SK-N-MC (cell line): ENCODE results near the gene POLR2L.

Source experiments
- DNase-seq: peaks from one replicate; pipeline ENCODE4 v3.0.0-alpha.2; 2011; ENCODE audit warnings: low read depth, low spot score
- H3K27ac ChIP-seq: fragments of 200-600 bp; sonication (generic); 2 replicates; pipeline ENCODE4 v1.5.1; 2016; ENCODE audit warnings: mixed run types
- H3K36me3 ChIP-seq: fragments of 200-600 bp; sonication (generic); 2 replicates; pipeline ENCODE4 v1.6.1; 2017; ENCODE audit warnings: antibody characterized with exemption, low read length, mixed read lengths; ENCODE audit not compliant: insufficient read depth
- H3K4me3 ChIP-seq: fragments of 200-600 bp; sonication (generic); 2 replicates; pipeline ENCODE4 v1.5.1; 2016
- H3K9ac ChIP-seq: fragments of 200-600 bp; sonication (generic); 2 replicates; pipeline ENCODE4 v1.8.0; 2017; ENCODE audit warnings: mixed run types, mixed read lengths; ENCODE audit not compliant: insufficient read length
- H3K9me3 ChIP-seq: fragments of 200-600 bp; sonication (generic); 2 replicates; pipeline ENCODE4 v1.6.1; 2017; ENCODE audit warnings: low read depth, mild to moderate bottlenecking, antibody characterized with exemption, low read length, moderate library complexity, mixed read lengths
- EZH2 ChIP-seq: fragments of 200-600 bp; sonication (generic); IDR thresholded peaks from one replicate; pipeline ENCODE4 v1.6.1; 2017; ENCODE audit warnings: antibody characterized with exemption
- FOXP2 ChIP-seq: optimal IDR thresholded peaks from 2 replicates; pipeline ENCODE3; 2011; ENCODE audit warnings: mild to moderate bottlenecking, moderate library complexity; ENCODE audit not compliant: insufficient read depth; ENCODE audit errors: extremely low read length, control extremely low read depth
- POLR2AphosphoS5 ChIP-seq: IDR thresholded peaks from 2 replicates; pipeline ENCODE4 v1.6.1; 2012; ENCODE audit warnings: mild to moderate bottlenecking, low read depth, low read length, borderline replicate concordance

The POLR2L gene

DNA sequence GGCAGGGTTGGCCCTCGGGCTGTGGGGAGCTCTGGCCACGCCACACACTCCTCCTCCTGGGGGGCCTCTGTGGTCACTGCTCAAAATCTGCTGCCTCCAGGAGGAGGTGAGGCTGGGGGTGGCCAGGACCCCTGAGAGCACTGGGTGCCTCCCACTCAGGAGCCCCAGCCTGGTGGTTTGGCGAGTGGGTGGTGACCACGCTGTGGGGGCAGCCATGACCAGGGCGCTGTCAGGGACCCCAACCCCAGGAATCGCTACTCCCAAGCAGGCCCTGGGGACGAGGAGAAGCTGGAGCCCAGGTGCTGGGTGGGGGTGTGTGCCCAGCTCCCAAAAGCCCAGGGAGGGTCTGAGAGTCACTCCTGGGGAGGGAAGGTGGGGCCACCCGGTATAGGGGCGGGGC, 30.5 kb upstream of the POLR2L start:
- peaks cover 3% of the 10 kb centered on the region; the same call in 1 of the 2 replicates for H3K36me3 ChIP-seq
- TF ChIP-seq FOXP2 (no peak), EZH2 (no peak), POLR2AphosphoS5 (no peak)
- H3K9ac ChIP-seq: no peak overlapping the region
- no peak for DNase-seq
- no peaks in the 10 kb centered on the region for H3K9me3 ChIP-seq
- H3K4me3 ChIP-seq: no peak overlapping the region
- H3K27ac ChIP-seq: no peak overlapping the region

DNA sequence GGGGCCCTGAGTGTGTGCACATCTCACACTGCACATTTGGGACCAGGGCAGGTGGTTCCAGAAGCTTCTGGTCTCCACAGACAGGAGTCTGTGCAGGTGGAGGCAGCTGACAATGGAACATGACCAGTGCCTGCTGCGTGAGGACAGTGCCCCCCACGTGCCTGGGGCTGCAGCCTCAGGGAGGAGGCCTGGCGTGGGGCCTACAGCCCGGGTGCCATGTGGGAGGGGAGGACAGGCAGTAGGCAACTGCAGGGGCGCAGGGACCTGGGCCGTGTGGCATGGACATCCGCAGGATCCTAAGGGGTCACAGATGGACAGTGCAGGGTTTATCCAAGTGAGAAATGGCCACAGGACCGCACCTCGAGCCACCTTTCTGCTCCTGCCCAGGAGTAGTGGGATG, 29.1 kb upstream of the POLR2L start:
- H3K9ac ChIP-seq: no peak overlapping the region
- no peak for DNase-seq
- H3K4me3 ChIP-seq: no peak overlapping the region
- H3K27ac ChIP-seq: no peak overlapping the region
- peaks cover 3% of the 10 kb centered on the region; the same call in 1 of the 2 replicates for H3K36me3 ChIP-seq
- TF ChIP-seq EZH2: no peak
- TF ChIP-seq POLR2AphosphoS5: no peak; the same call in 1 of the 2 replicates
- no peak for TF ChIP-seq FOXP2
- no peaks in the 10 kb centered on the region for H3K9me3 ChIP-seq

DNA sequence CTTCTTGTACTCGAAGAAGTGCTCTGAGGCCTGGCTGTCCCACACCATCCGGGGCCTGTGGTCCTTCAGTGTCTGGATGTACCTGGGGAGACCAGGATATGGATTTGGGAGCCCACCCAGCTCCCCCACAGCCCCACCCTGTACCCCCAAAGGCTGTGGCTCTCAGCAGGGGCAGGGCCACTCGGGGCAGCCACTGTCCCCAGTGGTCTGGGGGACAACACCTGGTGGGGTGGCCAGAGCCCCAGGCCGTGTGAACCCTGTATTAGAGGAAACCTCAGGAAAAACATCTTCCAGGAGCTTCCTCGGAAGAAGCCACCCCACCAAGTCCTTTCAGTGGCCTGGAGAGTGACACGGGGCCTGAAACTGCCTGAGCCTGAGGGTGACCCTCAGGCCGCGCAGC, 28.1 kb upstream of the POLR2L start:
- Histone ChIP-seq H3K36me3 (peaks cover 3% of the 10 kb centered on the region; the same call in 1 of the 2 replicates), H3K9me3 (no peaks in the 10 kb centered on the region), H3K27ac (no peak overlapping the region), H3K4me3 (no peak overlapping the region), H3K9ac (no peak overlapping the region)
- TF ChIP-seq POLR2AphosphoS5 (no peak), EZH2 (no peak), FOXP2 (no peak)
- no peak for DNase-seq

DNA sequence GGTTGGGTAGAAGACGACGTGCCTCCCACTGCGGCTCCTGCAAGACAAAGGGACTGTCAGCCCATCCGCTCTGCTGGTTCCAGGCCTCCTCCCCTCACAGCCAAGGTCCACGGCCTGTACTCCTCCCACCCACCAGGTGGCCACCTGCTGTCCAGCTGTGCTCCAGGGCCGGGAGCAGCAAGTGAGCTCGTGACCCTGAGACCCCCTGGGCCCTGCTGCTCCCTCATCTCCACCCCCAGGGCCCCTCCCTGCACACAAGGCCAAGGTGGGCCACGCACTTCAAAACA, 27.7 kb upstream of the POLR2L start:
- Histone ChIP-seq H3K36me3 (peaks cover 3% of the 10 kb centered on the region; the same call in 1 of the 2 replicates), H3K9me3 (no peaks in the 10 kb centered on the region), H3K9ac (no peak overlapping the region), H3K27ac (no peak overlapping the region), H3K4me3 (no peak overlapping the region)
- no peak for DNase-seq
- no peak for TF ChIP-seq FOXP2
- no peak for TF ChIP-seq EZH2
- no peak for TF ChIP-seq POLR2AphosphoS5

DNA sequence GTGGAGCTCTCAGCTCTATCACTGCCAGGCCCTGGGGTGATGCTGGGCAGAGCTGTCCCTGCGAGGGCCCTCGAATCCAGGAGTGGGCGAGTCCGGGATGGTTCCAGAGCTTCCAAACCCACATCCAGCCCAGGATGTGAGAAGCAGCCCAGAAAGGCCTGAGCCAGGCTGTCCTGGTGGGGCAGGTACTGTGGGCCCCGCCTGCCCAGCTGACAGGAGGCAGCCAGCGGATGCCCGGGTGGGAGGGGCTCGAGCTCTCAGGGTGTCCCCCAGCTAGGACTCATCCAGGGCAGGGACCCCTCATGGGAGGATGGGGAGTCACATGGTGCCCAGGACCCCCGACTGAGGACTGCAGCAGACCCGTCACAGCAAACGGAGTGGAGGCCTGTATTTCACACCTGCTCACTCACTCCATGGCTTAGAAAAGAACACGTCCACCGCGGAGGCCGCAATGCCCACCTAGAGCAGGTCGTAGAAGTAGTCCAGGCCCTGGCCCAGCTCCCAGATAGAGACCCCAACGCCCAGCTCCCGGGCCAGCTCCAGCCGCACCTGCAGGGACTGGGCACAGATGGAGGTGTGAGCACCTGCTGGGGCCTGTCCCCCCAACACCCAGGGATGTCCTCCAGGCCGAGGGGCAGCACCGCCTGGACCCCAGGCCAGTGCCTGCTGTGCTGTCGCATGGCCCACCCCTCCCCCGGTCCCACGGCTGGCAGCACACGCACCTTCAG, 27.2 kb upstream of the POLR2L start:
- Histone ChIP-seq H3K27ac (no peak overlapping the region), H3K9ac (no peak overlapping the region), H3K36me3 (peaks cover 2% of the 10 kb centered on the region; the same call in 1 of the 2 replicates), H3K4me3 (no peak overlapping the region), H3K9me3 (no peaks in the 10 kb centered on the region)
- TF ChIP-seq POLR2AphosphoS5 (no peak), EZH2 (no peak), FOXP2 (no peak)
- DNase-seq: no peak

DNA sequence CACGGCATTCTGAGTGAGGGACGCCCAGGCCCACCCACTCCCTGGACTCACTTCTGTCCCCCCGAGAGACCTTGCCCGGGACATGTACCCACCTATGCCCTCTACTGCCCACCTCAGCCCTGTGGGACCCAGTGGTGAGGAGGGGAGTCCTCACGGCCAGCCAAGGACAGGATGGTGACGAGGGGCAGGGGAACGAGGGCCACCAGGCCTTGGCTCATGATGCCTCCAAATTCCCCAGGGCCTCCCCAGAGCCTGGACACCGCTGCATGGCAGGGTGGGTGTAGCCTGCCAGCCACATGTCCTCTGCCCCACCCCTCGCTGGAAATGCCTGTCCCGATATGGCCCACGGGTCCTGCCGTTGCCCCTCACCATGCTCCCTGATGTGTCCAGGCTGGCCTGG, 26.5 kb upstream of the POLR2L start:
- H3K9ac ChIP-seq: no peak overlapping the region
- H3K36me3 ChIP-seq: no peaks in the 10 kb centered on the region; the same call in 1 of the 2 replicates
- no peak for TF ChIP-seq FOXP2
- no peak for TF ChIP-seq POLR2AphosphoS5
- TF ChIP-seq EZH2: no peak
- DNase-seq: no peak
- H3K27ac ChIP-seq: no peak overlapping the region
- no peaks in the 10 kb centered on the region for H3K9me3 ChIP-seq
- H3K4me3 ChIP-seq: no peak overlapping the region

DNA sequence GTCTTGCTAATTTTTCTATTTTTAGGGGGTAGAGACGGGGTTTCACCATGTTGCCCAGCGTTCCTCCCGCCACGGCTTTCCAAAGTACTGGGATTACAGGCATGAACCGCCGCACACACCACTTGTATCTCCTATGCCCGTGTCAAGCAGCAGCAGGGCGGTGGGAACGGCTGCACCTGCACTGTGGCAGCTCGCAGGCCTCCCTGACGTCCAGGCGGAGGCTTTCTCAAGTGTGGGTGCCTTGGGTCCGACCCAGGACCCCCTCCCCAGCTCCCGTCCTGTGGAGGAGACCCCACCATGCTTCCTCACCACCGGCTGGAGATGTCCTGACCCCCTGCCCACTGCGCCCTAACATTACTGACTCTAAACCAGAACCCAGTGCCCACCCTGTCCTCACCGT, 26.1 kb upstream of the POLR2L start:
- no peaks in the 10 kb centered on the region; the same call in 1 of the 2 replicates for H3K36me3 ChIP-seq
- no peak overlapping the region for H3K27ac ChIP-seq
- no peak for TF ChIP-seq FOXP2
- TF ChIP-seq EZH2: no peak
- TF ChIP-seq POLR2AphosphoS5: no peak; the same call in 1 of the 2 replicates
- no peak overlapping the region for H3K4me3 ChIP-seq
- no peak overlapping the region for H3K9ac ChIP-seq
- DNase-seq: no peak
- H3K9me3 ChIP-seq: no peaks in the 10 kb centered on the region

DNA sequence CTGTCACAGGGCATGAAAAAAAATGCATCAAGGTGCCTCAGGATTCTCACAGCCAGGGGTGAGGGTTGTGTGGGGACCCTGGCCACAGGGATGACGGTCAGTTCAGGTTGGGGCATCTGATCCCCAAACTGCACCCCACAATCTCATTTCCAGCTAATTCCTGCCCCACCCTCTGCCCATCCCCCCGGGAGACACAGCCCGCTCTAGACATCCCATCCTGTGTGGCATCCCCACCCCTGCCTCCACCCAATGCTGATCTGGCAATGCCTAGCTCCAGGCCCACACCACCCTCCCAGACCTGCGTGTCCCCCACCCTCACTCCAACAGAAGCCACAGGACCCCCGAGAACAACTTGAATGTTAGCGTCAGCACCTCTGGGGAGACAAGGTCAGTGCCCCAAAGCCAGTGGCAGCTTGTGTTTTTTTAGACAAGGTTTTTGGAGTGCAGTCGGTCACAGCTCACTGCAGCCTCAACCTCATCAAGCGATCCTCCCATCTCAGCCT, 25.6 kb upstream of the POLR2L start:
- peak; percentile 24; the same call in 1 of the 2 replicates for TF ChIP-seq POLR2AphosphoS5
- no peak for TF ChIP-seq FOXP2
- Histone ChIP-seq H3K4me3 (no peak overlapping the region), H3K36me3 (no peaks in the 10 kb centered on the region; the same call in 1 of the 2 replicates), H3K9ac (no peak overlapping the region), H3K27ac (peak overlapping the region; percentile 36; the same call in 1 of the 2 replicates), H3K9me3 (no peaks in the 10 kb centered on the region)
- no peak for DNase-seq

DNA sequence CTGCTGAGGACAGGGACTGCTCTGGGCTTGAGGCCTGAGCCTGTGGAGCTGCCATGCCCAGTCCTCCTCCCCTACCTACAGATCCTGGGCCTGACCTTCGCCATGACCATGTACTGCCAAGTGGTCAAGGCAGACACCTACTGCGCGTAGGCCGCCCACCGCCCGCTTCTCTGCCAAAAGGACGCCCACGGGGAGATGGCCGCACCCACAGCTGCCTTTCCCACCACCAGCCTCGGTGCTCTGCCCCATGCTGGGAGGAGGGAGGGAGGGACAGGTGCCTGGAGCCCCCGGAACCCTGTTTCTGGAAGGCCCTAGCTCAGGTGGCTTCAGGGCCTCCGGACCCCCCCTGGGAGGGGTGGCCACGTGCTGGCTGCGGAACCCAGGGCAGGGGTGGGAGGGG, 24.2 kb upstream of the POLR2L start:
- DNase-seq: no peak
- H3K36me3 ChIP-seq: no peaks in the 10 kb centered on the region; the same call in 1 of the 2 replicates
- no peak overlapping the region for H3K4me3 ChIP-seq
- H3K27ac ChIP-seq: no peak overlapping the region
- H3K9me3 ChIP-seq: no peaks in the 10 kb centered on the region
- H3K9ac ChIP-seq: no peak overlapping the region
- TF ChIP-seq POLR2AphosphoS5 (no peak), FOXP2 (no peak), EZH2 (no peak)
